Measurements from ENCODE around the gene DAD1.
"Not testable (repeated sequence)": the region's sequence is repeated elsewhere in the genome, so short reads cannot be mapped to it uniquely, and the experiment has no call there.

The DAD1 gene

GRCh38 chr14:22566845-22567244 lies 22.2 kb downstream of the DAD1 start:
- DNase-seq: no peak

- DNase-seq: not testable (repeated sequence)
Observed at GRCh38 chr14:22566266-22566665, 22.8 kb downstream of the DAD1 start.

GRCh38 chr14:22565391-22565945 lies 23.6 kb downstream of the DAD1 start:
- DNase-seq: no peak

- DNase-seq: no peak
Observed at GRCh38 chr14:22564463-22564862, 24.6 kb downstream of the DAD1 start.

- DNase-seq: no peak
Observed at GRCh38 chr14:22563987-22564386, 25.0 kb downstream of the DAD1 start.

- no peak for DNase-seq
Observed at GRCh38 chr14:22561661-22562579, 27.1 kb downstream of the DAD1 start.

- no peak for DNase-seq
Observed at GRCh38 chr14:22561366-22561660, 27.7 kb downstream of the DAD1 start.

- DNase-seq: no peak
Observed at GRCh38 chr14:22560662-22561365, 28.2 kb downstream of the DAD1 start.

- DNase-seq: no peak
Observed at GRCh38 chr14:22559041-22559440, 30.0 kb downstream of the DAD1 start.

GRCh38 chr14:22558221-22558913 lies 30.7 kb downstream of the DAD1 start:
- no peak for DNase-seq

- no peak for DNase-seq
Observed at GRCh38 chr14:22557846-22558220, 31.2 kb downstream of the DAD1 start.

- DNase-seq: peak; percentile 68
Observed at GRCh38 chr14:22556990-22557623, 31.9 kb downstream of the DAD1 start.

- no peak for DNase-seq
Observed at GRCh38 chr14:22556021-22556989, 32.7 kb downstream of the DAD1 start.

- DNase-seq: no peak
Observed at GRCh38 chr14:22555384-22556011, 33.5 kb downstream of the DAD1 start.

- no peak for DNase-seq
Observed at GRCh38 chr14:22554498-22555383, 34.3 kb downstream of the DAD1 start.

GRCh38 chr14:22553861-22554497 lies 35.0 kb downstream of the DAD1 start:
- DNase-seq: not testable (repeated sequence)

GRCh38 chr14:22553445-22553844 lies 35.6 kb downstream of the DAD1 start:
- no peak for DNase-seq

- no peak for DNase-seq
Observed at GRCh38 chr14:22552827-22553076, 36.3 kb downstream of the DAD1 start.

- DNase-seq: no peak
Observed at GRCh38 chr14:22552001-22552826, 36.8 kb downstream of the DAD1 start.

All from NCI-H1092 (cell line).